Measurements from ENCODE around the gene OR2T6.
A peak's percentile ranks its signal among the peaks of the same experiment; 100 is the strongest.

Gene OR2T6

GRCh38 chr1:248402748-248403147 is 27.2 kb downstream of the OR2T6 start, which contains the start of gene OR2T1:
OR2T1 (plus strand) TSS chr1:248403048; CDS start chr1:248406148, 3,100 bp downstream.
- Histone ChIP-seq H4K8ac (ENCODE audit: low read depth, low read length) (no peak within 1 kb of the TSS), H3K9ac (ENCODE audit: low read depth, low read length, poor library complexity) (no peak within 1 kb of the TSS), H3K4me3 (ENCODE audit: low read length in 2 of 2) (no peak within 1 kb of the TSS), H3K4me2 (ENCODE audit: insufficient read depth, low read length, poor library complexity, severe bottlenecking) (no peak within 1 kb of the TSS), H3K36me3 (replicated peaks in 1 of 2; ENCODE audit: control insufficient read depth in 2 of 2, insufficient read depth in 2 of 2, low read length in 2 of 2) (no peaks in the 10 kb centered on the region), H2AK5ac (ENCODE audit: low read depth, low read length) (no peak within 1 kb of the TSS), H3K79me1 (ENCODE audit: low read depth, low read length) (no peaks in the 10 kb centered on the region), H3K27ac (replicated peaks; ENCODE audit: low read length) (no peak within 1 kb of the TSS), H3K9me3 (replicated peaks in 1 of 2; ENCODE audit: control insufficient read depth in 2 of 2, insufficient read depth in 1 of 2, low read depth in 1 of 2, low read length in 2 of 2) (peaks cover 0 to 25% of the 10 kb centered on the region in 2 donors), H3K4ac (ENCODE audit: low read length) (no peak within 1 kb of the TSS), H3K27me3 (ENCODE audit: control insufficient read depth in 3 of 3, insufficient read depth in 3 of 3, low read depth in 1 of 3, low read length in 3 of 3) (no peaks in the 10 kb centered on the region), H3K14ac (ENCODE audit: low read length) (no peak within 1 kb of the TSS), H3K18ac (ENCODE audit: low read length) (no peak within 1 kb of the TSS), H2BK15ac (ENCODE audit: low read length) (no peak within 1 kb of the TSS), H4K91ac (ENCODE audit: low read depth, low read length, poor library complexity) (no peak within 1 kb of the TSS), H3K4me1 (ENCODE audit: control insufficient read depth in 2 of 2, insufficient read depth in 1 of 2, low read depth in 1 of 2, low read length in 2 of 2) (no peaks in the 10 kb centered on the region), H2AFZ (ENCODE audit: low read length) (no peak within 1 kb of the TSS), H2BK12ac (ENCODE audit: low read length) (no peak within 1 kb of the TSS), H2BK120ac (ENCODE audit: low read depth, low read length) (no peak within 1 kb of the TSS), H2BK5ac (ENCODE audit: low read length) (no peak within 1 kb of the TSS), H3K23ac (ENCODE audit: low read depth, low read length, poor library complexity) (no peak within 1 kb of the TSS)
- DNase-seq (ENCODE audit: low spot score), result no peak
- no CpG with 5 or more reads among the region's 3 CpGs for WGBS, 2 donors (ENCODE audit: extremely low coverage in 2 of 2, insufficient read length in 2 of 2, insufficient replicate concordance in 1 of 2)

- Histone ChIP-seq H3K27me3 (ENCODE audit: control insufficient read depth in 3 of 3, insufficient read depth in 3 of 3, low read depth in 1 of 3, low read length in 3 of 3) (no peaks in the 10 kb centered on the region), H3K9me3 (replicated peaks in 1 of 2; ENCODE audit: control insufficient read depth in 2 of 2, insufficient read depth in 1 of 2, low read depth in 1 of 2, low read length in 2 of 2) (peaks cover 0 to 26% of the 10 kb centered on the region in 2 donors)
Measured at GRCh38 chr1:248404024-248404423, 28.5 kb downstream of the OR2T6 start.

GRCh38 chr1:248406721-248407692 is 31.5 kb downstream of the OR2T6 start:
- WGBS, 2 donors (ENCODE audit: extremely low coverage in 2 of 2, insufficient read length in 2 of 2, insufficient replicate concordance in 1 of 2), result no CpG with 5 or more reads among the region's 8 CpGs
- Histone ChIP-seq H3K14ac (ENCODE audit: low read length) (no peak overlapping the region), H2AFZ (ENCODE audit: low read length) (no peak overlapping the region), H2BK5ac (ENCODE audit: low read length) (no peak overlapping the region), H4K91ac (ENCODE audit: low read depth, low read length, poor library complexity) (no peak overlapping the region), H3K4me1 (ENCODE audit: control insufficient read depth in 2 of 2, insufficient read depth in 1 of 2, low read depth in 1 of 2, low read length in 2 of 2) (no peaks in the 10 kb centered on the region), H2BK120ac (ENCODE audit: low read depth, low read length) (no peak overlapping the region), H2AK5ac (ENCODE audit: low read depth, low read length) (no peak overlapping the region), H3K18ac (ENCODE audit: low read length) (no peak overlapping the region), H2BK12ac (ENCODE audit: low read length) (no peak overlapping the region), H2BK15ac (ENCODE audit: low read length) (no peak overlapping the region), H3K4me2 (ENCODE audit: insufficient read depth, low read length, poor library complexity, severe bottlenecking) (no peak overlapping the region), H4K8ac (ENCODE audit: low read depth, low read length) (no peak overlapping the region), H3K36me3 (replicated peaks in 1 of 2; ENCODE audit: control insufficient read depth in 2 of 2, insufficient read depth in 2 of 2, low read length in 2 of 2) (no peaks in the 10 kb centered on the region), H3K9me3 (replicated peaks in 1 of 2; ENCODE audit: control insufficient read depth in 2 of 2, insufficient read depth in 1 of 2, low read depth in 1 of 2, low read length in 2 of 2) (peaks cover 0 to 27% of the 10 kb centered on the region in 2 donors), H3K27me3 (ENCODE audit: control insufficient read depth in 3 of 3, insufficient read depth in 3 of 3, low read depth in 1 of 3, low read length in 3 of 3) (no peaks in the 10 kb centered on the region), H3K27ac (replicated peaks; ENCODE audit: low read length) (no peak overlapping the region), H3K9ac (ENCODE audit: low read depth, low read length, poor library complexity) (no peak overlapping the region), H3K23ac (ENCODE audit: low read depth, low read length, poor library complexity) (no peak overlapping the region), H3K4me3 (ENCODE audit: low read length in 2 of 2) (no peak overlapping the region), H3K79me1 (ENCODE audit: low read depth, low read length) (no peaks in the 10 kb centered on the region), H3K4ac (ENCODE audit: low read length) (no peak overlapping the region)
- DNase-seq (ENCODE audit: low spot score), result no peak

More at GRCh38 chr1:248404024-248404423, 28.5 kb downstream of the OR2T6 start:
- no peak overlapping the region for H2BK5ac ChIP-seq (ENCODE audit: low read length)
- H2BK120ac ChIP-seq (ENCODE audit: low read depth, low read length), result no peak overlapping the region
- DNase-seq (ENCODE audit: low spot score), result peak; percentile 38
- H3K4me3 ChIP-seq (ENCODE audit: low read length in 2 of 2), result no peak overlapping the region
- no peak overlapping the region for H2AK5ac ChIP-seq (ENCODE audit: low read depth, low read length)
- H2BK12ac ChIP-seq (ENCODE audit: low read length), result no peak overlapping the region
- H2BK15ac ChIP-seq (ENCODE audit: low read length), result no peak overlapping the region
- H3K79me1 ChIP-seq (ENCODE audit: low read depth, low read length), result no peaks in the 10 kb centered on the region
- H3K23ac ChIP-seq (ENCODE audit: low read depth, low read length, poor library complexity), result no peak overlapping the region
- no peaks in the 10 kb centered on the region for H3K36me3 ChIP-seq (replicated peaks in 1 of 2; ENCODE audit: control insufficient read depth in 2 of 2, insufficient read depth in 2 of 2, low read length in 2 of 2)
- H3K9ac ChIP-seq (ENCODE audit: low read depth, low read length, poor library complexity), result no peak overlapping the region
- no peak overlapping the region for H3K18ac ChIP-seq (ENCODE audit: low read length)
- H4K91ac ChIP-seq (ENCODE audit: low read depth, low read length, poor library complexity), result no peak overlapping the region
- H3K4me1 ChIP-seq (ENCODE audit: control insufficient read depth in 2 of 2, insufficient read depth in 1 of 2, low read depth in 1 of 2, low read length in 2 of 2), result no peaks in the 10 kb centered on the region
- no peak overlapping the region for H3K4ac ChIP-seq (ENCODE audit: low read length)
- H3K4me2 ChIP-seq (ENCODE audit: insufficient read depth, low read length, poor library complexity, severe bottlenecking), result no peak overlapping the region
- no peak overlapping the region for H2AFZ ChIP-seq (ENCODE audit: low read length)
- no peak overlapping the region for H3K14ac ChIP-seq (ENCODE audit: low read length)
- WGBS, 2 donors (ENCODE audit: extremely low coverage in 2 of 2, insufficient read length in 2 of 2, insufficient replicate concordance in 1 of 2), result no CpG with 5 or more reads among the region's 6 CpGs
- no peak overlapping the region for H4K8ac ChIP-seq (ENCODE audit: low read depth, low read length)
- no peak overlapping the region for H3K27ac ChIP-seq (replicated peaks; ENCODE audit: low read length)

GRCh38 chr1:248416226-248416625 is 40.7 kb downstream of the OR2T6 start:
- H3K23ac ChIP-seq (ENCODE audit: low read depth, low read length, poor library complexity), result no peak overlapping the region
- no CpG with 5 or more reads among the region's 3 CpGs for WGBS, 2 donors (ENCODE audit: extremely low coverage in 2 of 2, insufficient read length in 2 of 2, insufficient replicate concordance in 1 of 2)
- H3K18ac ChIP-seq (ENCODE audit: low read length), result no peak overlapping the region
- no peak overlapping the region for H3K14ac ChIP-seq (ENCODE audit: low read length)
- peaks cover 3 to 25% of the 10 kb centered on the region in 2 donors for H3K9me3 ChIP-seq (replicated peaks in 1 of 2; ENCODE audit: control insufficient read depth in 2 of 2, insufficient read depth in 1 of 2, low read depth in 1 of 2, low read length in 2 of 2)
- H2AFZ ChIP-seq (ENCODE audit: low read length), result no peak overlapping the region
- no peaks in the 10 kb centered on the region for H3K4me1 ChIP-seq (ENCODE audit: control insufficient read depth in 2 of 2, insufficient read depth in 1 of 2, low read depth in 1 of 2, low read length in 2 of 2)
- H3K4ac ChIP-seq (ENCODE audit: low read length), result no peak overlapping the region
- H2BK12ac ChIP-seq (ENCODE audit: low read length), result no peak overlapping the region
- no peak overlapping the region for H3K4me3 ChIP-seq (ENCODE audit: low read length in 2 of 2)
- H2AK5ac ChIP-seq (ENCODE audit: low read depth, low read length), result no peak overlapping the region
- no peak overlapping the region for H3K9ac ChIP-seq (ENCODE audit: low read depth, low read length, poor library complexity)
- no peaks in the 10 kb centered on the region for H3K27me3 ChIP-seq (ENCODE audit: control insufficient read depth in 3 of 3, insufficient read depth in 3 of 3, low read depth in 1 of 3, low read length in 3 of 3)
- H4K91ac ChIP-seq (ENCODE audit: low read depth, low read length, poor library complexity), result no peak overlapping the region
- H3K36me3 ChIP-seq (replicated peaks in 1 of 2; ENCODE audit: control insufficient read depth in 2 of 2, insufficient read depth in 2 of 2, low read length in 2 of 2), result no peaks in the 10 kb centered on the region
- H3K4me2 ChIP-seq (ENCODE audit: insufficient read depth, low read length, poor library complexity, severe bottlenecking), result no peak overlapping the region
- no peak overlapping the region for H3K27ac ChIP-seq (replicated peaks; ENCODE audit: low read length)
- DNase-seq (ENCODE audit: low spot score), result no peak
- no peak overlapping the region for H2BK5ac ChIP-seq (ENCODE audit: low read length)
- H2BK15ac ChIP-seq (ENCODE audit: low read length), result no peak overlapping the region
- no peak overlapping the region for H4K8ac ChIP-seq (ENCODE audit: low read depth, low read length)
- H2BK120ac ChIP-seq (ENCODE audit: low read depth, low read length), result no peak overlapping the region
- no peaks in the 10 kb centered on the region for H3K79me1 ChIP-seq (ENCODE audit: low read depth, low read length)

All from neuronal stem cell (in vitro differentiated cells).